HCT116 (cell line): ENCODE measurements around the gene CENPB. TPM values are rescaled to one million over a fixed set of nuclear protein-coding genes. Genes with fewer than 3 reads are reported as not detected.

Source experiments
- ATAC-seq: fragments of 200-7000 bp; cut with Tn5 transposase; 2 replicates; pipeline ENCODE4 v1.9.1; 2020; ENCODE audit warnings: mild to moderate bottlenecking, moderate library complexity
- BruUV-seq: library from RNA; stranded (reverse); fragments of 400-500 nt; replicated peaks from 2 replicates; lab custom pipeline; 2021; lab: Mats Ljungman, UMichigan
- CTCF ChIA-PET: fragments of 300-600 bp; sonication (Branson Sonifier 250); formaldehyde crosslinking; loops from one replicate; lab custom pipeline; 2021; ENCODE audit warnings: antibody characterized with exemption; lab: Charles Lee
- POLR2A ChIA-PET: fragments of 300-600, 350-600 bp; sonication (Branson Sonifier 250); formaldehyde crosslinking; loops from one replicate; lab custom pipeline; 2021; ENCODE audit warnings: antibody characterized with exemption; lab: Charles Lee
- RAD21 ChIA-PET, 2 experiments: fragments of 300-600 bp; sonication (Branson Sonifier 250); formaldehyde crosslinking; loops; one replicate each; lab custom pipeline; 2023; ENCODE audit warnings: low total read pairs in 2 of 2; ENCODE audit not compliant: uncharacterized antibody in 2 of 2, unreplicated experiment in 2 of 2, low non-redundant PET in 1 of 2; lab: Charles Lee
- DNase-seq: peaks from one replicate; pipeline ENCODE4 v3.0.0-alpha.2; 2010; ENCODE audit warnings: low read depth, low spot score
- H2AFZ ChIP-seq: fragments of 200-600 bp; shearing (Covaris generic), sonication (generic); 2 replicates; pipeline ENCODE4 v1.6.1; 2017; ENCODE audit warnings: low read depth, mixed run types, mixed read lengths, antibody characterized with exemption, low read length; ENCODE audit not compliant: poor library complexity, severe bottlenecking
- H3K27ac ChIP-seq: 2 replicates; pipeline ENCODE4 v1.5.1; 2012; ENCODE audit warnings: low read depth, low read length
- H3K27me3 ChIP-seq: fragments of 200-600 bp; sonication (generic); 2 replicates; pipeline ENCODE4 v1.6.1; 2016; ENCODE audit warnings: mixed run types, low read length, mixed read lengths; ENCODE audit not compliant: insufficient read depth
- H3K36me3 ChIP-seq, 2 experiments: fragments of 200-500 bp in 1 of 2; fragments of 200-600 bp in 1 of 2; sonication (Bioruptor generic) in 1 of 2; sonication (generic) in 1 of 2; 2 replicates each; pipeline versions ENCODE4 v1.5.1 to v1.6.1; 2014 to 2016; ENCODE audit warnings: low read length in 2 of 2, inconsistent platforms in 1 of 2, mixed read lengths in 1 of 2, mixed run types in 1 of 2; ENCODE audit not compliant: insufficient read depth in 2 of 2, control insufficient read depth in 1 of 2
- H3K4me1 ChIP-seq, 2 experiments: fragments of 200-600 bp in 1 of 2; sonication (generic) in 1 of 2; 2 replicates each; pipeline versions ENCODE4 v1.5.1 to v1.6.1; 2012 to 2017; ENCODE audit warnings: low read length in 2 of 2, inconsistent platforms in 1 of 2, mild to moderate bottlenecking in 1 of 2, mixed read lengths in 1 of 2, mixed run types in 1 of 2, moderate library complexity in 1 of 2; ENCODE audit not compliant: insufficient read depth in 2 of 2, control insufficient read depth in 1 of 2
- H3K4me2 ChIP-seq: fragments of 200-600 bp; sonication (generic); 2 replicates; pipeline ENCODE4 v1.6.1; 2017; ENCODE audit warnings: mixed run types, low read length, mixed read lengths
- H3K4me3 ChIP-seq, 2 experiments: fragments of 200-600 bp in 1 of 2; sonication (generic) in 1 of 2; replicated peaks in 1 of 2; 2 replicates each; pipeline ENCODE4 v1.5.1; 2011 to 2016; ENCODE audit warnings: low read length in 2 of 2, control low read depth in 1 of 2, low read depth in 1 of 2, mild to moderate bottlenecking in 1 of 2, mixed read lengths in 1 of 2, mixed run types in 1 of 2
- H3K79me2 ChIP-seq: fragments of 200-600 bp; sonication (generic); 2 replicates; pipeline ENCODE4 v1.6.1; 2017; ENCODE audit warnings: mild to moderate bottlenecking, mixed run types, low read length, moderate library complexity, mixed read lengths; ENCODE audit not compliant: insufficient read depth
- H3K9ac ChIP-seq: fragments of 200-600 bp; sonication (generic); 2 replicates; pipeline ENCODE4 v1.6.1; 2016; ENCODE audit warnings: low read length, mixed read lengths
- H3K9me2 ChIP-seq: fragments of 200-600 bp; sonication (generic), shearing (Covaris generic); 2 replicates; pipeline ENCODE4 v1.6.1; 2017; ENCODE audit warnings: mixed run types, mild to moderate bottlenecking, moderate library complexity; ENCODE audit not compliant: insufficient read depth
- H3K9me3 ChIP-seq, 2 experiments: fragments of 200-500 bp in 1 of 2; fragments of 200-600 bp in 1 of 2; sonication (Bioruptor generic) in 1 of 2; sonication (generic) in 1 of 2; 2 replicates each; pipeline ENCODE4 v1.6.1; 2014 to 2017; ENCODE audit warnings: low read length in 2 of 2, mixed read lengths in 2 of 2, inconsistent platforms in 1 of 2, low read depth in 1 of 2, mild to moderate bottlenecking in 1 of 2, mixed run types in 1 of 2, moderate library complexity in 1 of 2; ENCODE audit not compliant: control insufficient read depth in 1 of 2, insufficient read depth in 1 of 2
- H4K20me1 ChIP-seq: fragments of 200-600 bp; sonication (generic), shearing (Covaris generic); 2 replicates; pipeline ENCODE4 v1.6.1; 2017; ENCODE audit warnings: mixed run types, mild to moderate bottlenecking, moderate library complexity; ENCODE audit not compliant: insufficient read depth
- EGR1 ChIP-seq: IDR thresholded peaks from 2 replicates; pipeline ENCODE4 v1.6.1; 2012; ENCODE audit warnings: low read depth
- POLR2A ChIP-seq: IDR thresholded peaks from 2 replicates; pipeline ENCODE4 v1.7.0; 2011; ENCODE audit warnings: borderline replicate concordance; ENCODE audit not compliant: insufficient read depth, insufficient read length; ENCODE audit errors: extremely low read depth
- POLR2AphosphoS5 ChIP-seq: IDR thresholded peaks from 2 replicates; pipeline ENCODE4 v1.6.1; 2011; ENCODE audit warnings: mild to moderate bottlenecking, low read depth, low read length, moderate library complexity
- ZNF274 ChIP-seq: fragments of 200-500 bp; sonication (Bioruptor generic); IDR thresholded peaks from 2 replicates; pipeline ENCODE4 v1.6.1; 2014; ENCODE audit warnings: mild to moderate bottlenecking, low read depth, low read length, inconsistent platforms
- intact Hi-C: fragments of 100-400 bp; cut with micrococcal nuclease; formaldehyde crosslinking; loops from 2 replicates; pipeline ENCODE4 v1.10.0; 2022
- total RNA-seq: library from RNA; stranded (reverse); gene quantifications from one replicate; pipeline ENCODE4 v1.2.1, GENCODE V29; 2021; ENCODE audit not compliant: unreplicated experiment

The CENPB gene
- total RNA-seq, 1 experiment from 2014 or later: 67.2 TPM

GRCh38 chr20:3784216-3784853 is 2.2 kb downstream of the CENPB start:
- BruUV-seq: TSS peak; percentile 88
- Histone ChIP-seq H3K79me2 (peaks cover 27% of the 10 kb centered on the region), H4K20me1 (no peaks in the 10 kb centered on the region), H3K4me1 (peaks cover 25 to 47% of the 10 kb centered on the region in 2 experiments), H3K27me3 (no peaks in the 10 kb centered on the region), H3K4me3 (no peak overlapping the region), H3K9ac (no peak overlapping the region), H3K9me2 (no peaks in the 10 kb centered on the region), H3K36me3 (peaks cover 0 to 8% of the 10 kb centered on the region in 2 experiments; a peak in 1 of 4 replicates), H3K4me2 (peak overlapping the region; percentile 88; the same call in 1 of the 2 replicates), H2AFZ (no peak overlapping the region), H3K9me3 (no peaks in the 10 kb centered on the region), H3K27ac (no peak overlapping the region; the same call in 1 of the 2 replicates)
- DNase-seq: no peak
- ATAC-seq: no peak
- TF ChIP-seq POLR2AphosphoS5 (0 out of 2 replicates have a peak, but pooled peaks have one; percentile 24), EGR1 (no peak), POLR2A (no peak)
- POLR2A ChIA-PET: no interaction called here
- RAD21 ChIA-PET: no interaction called here
- intact Hi-C loops: no loop called here
- CTCF ChIA-PET: interaction anchor here (1.0 kb wide), 1 partner anchor 107 kb away, joined by 3 read pairs; no protein-coding TSS in a partner anchor

GRCh38 chr20:3783511-3784195 is 2.9 kb downstream of the CENPB start:
- Histone ChIP-seq H3K27ac (no peak overlapping the region), H3K9ac (no peak overlapping the region), H3K4me2 (no peak overlapping the region), H3K79me2 (peaks cover 27% of the 10 kb centered on the region), H2AFZ (no peak overlapping the region), H3K9me3 (no peaks in the 10 kb centered on the region), H3K4me1 (peaks cover 21 to 41% of the 10 kb centered on the region in 2 experiments), H3K36me3 (peaks cover 0 to 8% of the 10 kb centered on the region in 2 experiments; a peak in 1 of 4 replicates), H3K9me2 (no peaks in the 10 kb centered on the region), H3K27me3 (no peaks in the 10 kb centered on the region), H4K20me1 (no peaks in the 10 kb centered on the region), H3K4me3 (no peak overlapping the region)
- ATAC-seq (no peak), DNase-seq (no peak)
- BruUV-seq: no TSS peak
- RAD21 ChIA-PET: no interaction called here
- POLR2A ChIA-PET: no interaction called here
- TF ChIP-seq ZNF274: no peak
- peak; percentile 2; the same call in 1 of the 2 replicates for TF ChIP-seq POLR2AphosphoS5
- intact Hi-C loops: no loop called here
- CTCF ChIA-PET: interaction anchor here (1.0 kb wide), 1 partner anchor 107 kb away, joined by 3 read pairs; no protein-coding TSS in a partner anchor
